Measurements from ENCODE around the gene C2CD4A.

Gene C2CD4A

GRCh38 chr15:62104401-62104800 is 37.6 kb downstream of the C2CD4A start:
- no peak for DNase-seq (ENCODE audit: low spot score)

GRCh38 chr15:62104846-62105245 is 38.1 kb downstream of the C2CD4A start:
- DNase-seq (ENCODE audit: low spot score): no peak

GRCh38 chr15:62105266-62105665 is 38.5 kb downstream of the C2CD4A start:
- no peak for DNase-seq (ENCODE audit: low spot score)

GRCh38 chr15:62106096-62106495 is 39.3 kb downstream of the C2CD4A start:
- DNase-seq (ENCODE audit: low spot score): no peak

- no peak for DNase-seq (ENCODE audit: low spot score)
These were observed 40.9 kb downstream of the C2CD4A start for GRCh38 chr15:62107571-62108121.

- no peak for DNase-seq (ENCODE audit: low spot score)
These were observed 41.6 kb downstream of the C2CD4A start for GRCh38 chr15:62108411-62108810.

- DNase-seq (ENCODE audit: low spot score): no peak
These were observed 42.7 kb downstream of the C2CD4A start for GRCh38 chr15:62109437-62109836.

GRCh38 chr15:62109982-62110851 is 43.4 kb downstream of the C2CD4A start:
- peak; percentile 85 for DNase-seq (ENCODE audit: low spot score)

GRCh38 chr15:62112081-62112480 is 45.3 kb downstream of the C2CD4A start:
- DNase-seq (ENCODE audit: low spot score): no peak

GRCh38 chr15:62112616-62113593 is 46.1 kb downstream of the C2CD4A start:
- DNase-seq (ENCODE audit: low spot score): peak; percentile 94

GRCh38 chr15:62115847-62116246 is 49.1 kb downstream of the C2CD4A start:
- no peak for DNase-seq (ENCODE audit: low spot score)

- DNase-seq (ENCODE audit: low spot score): no peak
These were observed 51.9 kb downstream of the C2CD4A start for GRCh38 chr15:62118520-62119226.

GRCh38 chr15:62119227-62119864 is 52.6 kb downstream of the C2CD4A start:
- DNase-seq (ENCODE audit: low spot score): peak; percentile 98

GRCh38 chr15:62119874-62120273 is 53.1 kb downstream of the C2CD4A start:
- DNase-seq (ENCODE audit: low spot score): no peak

Measured in RKO (cell line).